ENCODE data around the gene ZNF491.

ZNF491 gene

DNA sequence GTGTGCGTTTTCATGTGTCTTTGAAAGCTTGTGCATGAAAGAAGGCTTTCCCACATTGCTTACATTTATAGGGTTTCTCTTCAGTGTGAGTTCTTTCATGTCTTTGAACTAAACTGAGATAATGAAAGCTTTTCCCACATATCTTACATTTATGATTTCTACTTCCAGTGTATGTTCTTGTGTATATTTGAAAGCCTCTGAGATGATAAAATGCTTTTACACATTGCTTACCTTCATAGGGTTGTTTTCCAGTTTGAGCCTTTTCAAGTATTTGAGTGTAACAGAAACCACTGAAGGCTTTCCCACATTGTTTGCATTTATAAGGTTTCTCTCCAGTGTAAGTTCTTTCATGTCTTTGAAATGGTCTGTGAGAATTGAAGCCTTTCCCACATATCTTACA is 41.4 kb upstream of the ZNF491 start:
- no CpG with 5 or more reads among the region's 1 CpG for WGBS, 2 donors (ENCODE audit: extremely low coverage in 2 of 2, insufficient read length in 2 of 2, insufficient replicate concordance in 1 of 2)
- no peak overlapping the region for H2BK5ac ChIP-seq (ENCODE audit: low read length)
- DNase-seq (ENCODE audit: low spot score): no peak
- no peaks in the 10 kb centered on the region for H3K36me3 ChIP-seq (replicated peaks in 1 of 2; ENCODE audit: control insufficient read depth in 2 of 2, insufficient read depth in 2 of 2, low read length in 2 of 2)
- no peaks in the 10 kb centered on the region for H3K79me1 ChIP-seq (ENCODE audit: low read depth, low read length)
- no peak overlapping the region for H3K4me2 ChIP-seq (ENCODE audit: insufficient read depth, low read length, poor library complexity, severe bottlenecking)
- H3K18ac ChIP-seq (ENCODE audit: low read length): no peak overlapping the region
- no peak overlapping the region for H4K91ac ChIP-seq (ENCODE audit: low read depth, low read length, poor library complexity)
- no peak overlapping the region for H3K4ac ChIP-seq (ENCODE audit: low read length)
- H4K8ac ChIP-seq (ENCODE audit: low read depth, low read length): no peak overlapping the region
- no peak overlapping the region for H2AK5ac ChIP-seq (ENCODE audit: low read depth, low read length)
- no peak overlapping the region for H2BK15ac ChIP-seq (ENCODE audit: low read length)
- no peaks in the 10 kb centered on the region for H3K27me3 ChIP-seq (ENCODE audit: control insufficient read depth in 3 of 3, insufficient read depth in 3 of 3, low read depth in 1 of 3, low read length in 3 of 3)
- no peak overlapping the region for H3K27ac ChIP-seq (replicated peaks; ENCODE audit: low read length)
- no peak overlapping the region for H3K23ac ChIP-seq (ENCODE audit: low read depth, low read length, poor library complexity)
- peaks cover 2 to 18% of the 10 kb centered on the region in 2 donors for H3K9me3 ChIP-seq (replicated peaks in 1 of 2; ENCODE audit: control insufficient read depth in 2 of 2, insufficient read depth in 1 of 2, low read depth in 1 of 2, low read length in 2 of 2)
- no peak overlapping the region for H2BK12ac ChIP-seq (ENCODE audit: low read length)
- no peak overlapping the region for H3K14ac ChIP-seq (ENCODE audit: low read length)
- H3K4me1 ChIP-seq (ENCODE audit: control insufficient read depth in 2 of 2, insufficient read depth in 1 of 2, low read depth in 1 of 2, low read length in 2 of 2): no peaks in the 10 kb centered on the region
- H2AFZ ChIP-seq (ENCODE audit: low read length): no peak overlapping the region
- no peak overlapping the region for H3K9ac ChIP-seq (ENCODE audit: low read depth, low read length, poor library complexity)
- H2BK120ac ChIP-seq (ENCODE audit: low read depth, low read length): no peak overlapping the region
- no peak overlapping the region for H3K4me3 ChIP-seq (ENCODE audit: low read length in 2 of 2)

DNA sequence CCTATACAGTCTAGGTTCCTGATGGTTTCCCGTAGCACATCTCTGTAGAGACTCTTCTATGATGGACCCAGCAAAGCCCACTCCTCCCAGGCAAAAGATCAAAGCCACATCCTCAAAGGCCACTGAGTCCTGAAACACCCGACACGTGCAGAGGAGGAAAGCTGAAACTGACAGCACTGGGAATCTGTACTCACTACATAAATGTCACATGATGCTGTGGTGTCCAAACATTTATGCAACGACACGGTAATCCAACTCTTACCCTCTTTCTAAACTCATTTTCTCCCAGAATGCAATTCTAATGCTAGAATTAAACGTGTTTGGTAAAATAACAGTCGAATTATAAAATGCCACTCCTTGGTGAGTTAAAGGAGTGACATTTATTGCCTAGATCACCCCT is 38.5 kb upstream of the ZNF491 start:
- H3K4ac ChIP-seq (ENCODE audit: low read length): no peak overlapping the region
- H3K36me3 ChIP-seq (replicated peaks in 1 of 2; ENCODE audit: control insufficient read depth in 2 of 2, insufficient read depth in 2 of 2, low read length in 2 of 2): no peaks in the 10 kb centered on the region
- H3K27me3 ChIP-seq (ENCODE audit: control insufficient read depth in 3 of 3, insufficient read depth in 3 of 3, low read depth in 1 of 3, low read length in 3 of 3): no peaks in the 10 kb centered on the region
- H3K14ac ChIP-seq (ENCODE audit: low read length): no peak overlapping the region
- no peak overlapping the region for H2AK5ac ChIP-seq (ENCODE audit: low read depth, low read length)
- H3K79me1 ChIP-seq (ENCODE audit: low read depth, low read length): no peaks in the 10 kb centered on the region
- no peak overlapping the region for H2BK120ac ChIP-seq (ENCODE audit: low read depth, low read length)
- no peak for DNase-seq (ENCODE audit: low spot score)
- no peak overlapping the region for H2BK12ac ChIP-seq (ENCODE audit: low read length)
- H4K91ac ChIP-seq (ENCODE audit: low read depth, low read length, poor library complexity): no peak overlapping the region
- peaks cover 2 to 15% of the 10 kb centered on the region in 2 donors for H3K9me3 ChIP-seq (replicated peaks in 1 of 2; ENCODE audit: control insufficient read depth in 2 of 2, insufficient read depth in 1 of 2, low read depth in 1 of 2, low read length in 2 of 2)
- H2BK15ac ChIP-seq (ENCODE audit: low read length): no peak overlapping the region
- H3K18ac ChIP-seq (ENCODE audit: low read length): no peak overlapping the region
- no peak overlapping the region for H3K27ac ChIP-seq (replicated peaks; ENCODE audit: low read length)
- H3K4me3 ChIP-seq (ENCODE audit: low read length in 2 of 2): no peak overlapping the region
- H4K8ac ChIP-seq (ENCODE audit: low read depth, low read length): no peak overlapping the region
- no peaks in the 10 kb centered on the region for H3K4me1 ChIP-seq (ENCODE audit: control insufficient read depth in 2 of 2, insufficient read depth in 1 of 2, low read depth in 1 of 2, low read length in 2 of 2)
- H3K23ac ChIP-seq (ENCODE audit: low read depth, low read length, poor library complexity): no peak overlapping the region
- no peak overlapping the region for H2BK5ac ChIP-seq (ENCODE audit: low read length)
- H3K4me2 ChIP-seq (ENCODE audit: insufficient read depth, low read length, poor library complexity, severe bottlenecking): no peak overlapping the region
- H3K9ac ChIP-seq (ENCODE audit: low read depth, low read length, poor library complexity): no peak overlapping the region
- no peak overlapping the region for H2AFZ ChIP-seq (ENCODE audit: low read length)
- no CpG with 5 or more reads among the region's 7 CpGs for WGBS, 2 donors (ENCODE audit: extremely low coverage in 2 of 2, insufficient read length in 2 of 2, insufficient replicate concordance in 1 of 2)

DNA sequence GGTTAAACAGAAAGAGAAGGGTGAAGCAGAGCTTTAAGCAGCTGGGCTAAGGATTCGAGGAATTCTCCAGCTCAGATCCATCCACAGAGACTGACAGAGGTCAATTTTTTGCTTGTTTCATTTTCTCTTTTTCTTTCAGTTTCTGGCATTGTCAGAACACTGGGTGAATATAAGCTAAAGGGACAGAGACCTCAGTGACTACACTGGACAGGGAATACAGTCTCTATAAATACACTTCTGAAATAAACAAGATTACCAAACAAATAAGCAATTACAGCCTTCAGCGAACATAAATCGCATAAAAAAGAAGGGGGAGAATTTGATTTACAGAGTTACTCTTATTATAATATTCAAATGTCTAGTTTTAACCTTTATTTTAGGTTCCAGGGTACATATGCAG is 35.2 kb upstream of the ZNF491 start:
- Histone ChIP-seq H3K23ac (ENCODE audit: low read depth, low read length, poor library complexity) (no peak overlapping the region), H3K27ac (replicated peaks; ENCODE audit: low read length) (no peak overlapping the region), H3K27me3 (ENCODE audit: control insufficient read depth in 3 of 3, insufficient read depth in 3 of 3, low read depth in 1 of 3, low read length in 3 of 3) (no peaks in the 10 kb centered on the region), H3K14ac (ENCODE audit: low read length) (no peak overlapping the region), H3K4me1 (ENCODE audit: control insufficient read depth in 2 of 2, insufficient read depth in 1 of 2, low read depth in 1 of 2, low read length in 2 of 2) (peaks cover 0 to 2% of the 10 kb centered on the region in 2 donors), H3K18ac (ENCODE audit: low read length) (no peak overlapping the region), H2BK5ac (ENCODE audit: low read length) (no peak overlapping the region), H3K79me1 (ENCODE audit: low read depth, low read length) (no peaks in the 10 kb centered on the region), H4K91ac (ENCODE audit: low read depth, low read length, poor library complexity) (no peak overlapping the region), H2BK120ac (ENCODE audit: low read depth, low read length) (no peak overlapping the region), H2BK15ac (ENCODE audit: low read length) (no peak overlapping the region), H3K4me3 (ENCODE audit: low read length in 2 of 2) (no peak overlapping the region), H3K9me3 (replicated peaks in 1 of 2; ENCODE audit: control insufficient read depth in 2 of 2, insufficient read depth in 1 of 2, low read depth in 1 of 2, low read length in 2 of 2) (no peaks in the 10 kb centered on the region), H3K36me3 (replicated peaks in 1 of 2; ENCODE audit: control insufficient read depth in 2 of 2, insufficient read depth in 2 of 2, low read length in 2 of 2) (no peaks in the 10 kb centered on the region), H2BK12ac (ENCODE audit: low read length) (no peak overlapping the region), H3K9ac (ENCODE audit: low read depth, low read length, poor library complexity) (no peak overlapping the region), H2AFZ (ENCODE audit: low read length) (no peak overlapping the region), H4K8ac (ENCODE audit: low read depth, low read length) (no peak overlapping the region), H2AK5ac (ENCODE audit: low read depth, low read length) (no peak overlapping the region), H3K4me2 (ENCODE audit: insufficient read depth, low read length, poor library complexity, severe bottlenecking) (no peak overlapping the region), H3K4ac (ENCODE audit: low read length) (no peak overlapping the region)
- WGBS, 2 donors (ENCODE audit: extremely low coverage in 2 of 2, insufficient read length in 2 of 2, insufficient replicate concordance in 1 of 2): no CpG with 5 or more reads among the region's 3 CpGs
- no peak for DNase-seq (ENCODE audit: low spot score)

DNA sequence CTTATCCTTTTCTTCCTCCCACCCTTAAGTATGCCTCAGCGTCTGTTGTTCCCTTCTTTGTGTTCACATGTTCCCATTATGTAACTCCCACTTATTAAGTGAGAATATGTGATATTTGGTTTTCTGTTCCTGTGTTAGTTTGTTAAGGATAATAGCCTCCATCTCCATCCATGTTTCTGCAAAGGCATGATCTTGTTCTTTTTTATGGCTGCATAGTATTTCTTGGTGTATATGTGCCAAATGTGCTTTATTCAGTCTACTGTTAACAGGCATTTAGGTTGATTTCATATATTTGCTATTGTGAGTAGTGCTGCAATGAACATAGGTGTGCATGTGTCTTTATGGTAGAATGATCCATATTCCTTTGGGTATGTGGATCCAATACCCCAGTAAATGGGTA is 34.7 kb upstream of the ZNF491 start:
- peaks cover 3% of the 10 kb centered on the region in 2 donors for H3K9me3 ChIP-seq (replicated peaks in 1 of 2; ENCODE audit: control insufficient read depth in 2 of 2, insufficient read depth in 1 of 2, low read depth in 1 of 2, low read length in 2 of 2)
- H3K9ac ChIP-seq (ENCODE audit: low read depth, low read length, poor library complexity): no peak overlapping the region
- no CpG with 5 or more reads among the region's 1 CpG for WGBS, 2 donors (ENCODE audit: extremely low coverage in 2 of 2, insufficient read length in 2 of 2, insufficient replicate concordance in 1 of 2)
- H3K4ac ChIP-seq (ENCODE audit: low read length): no peak overlapping the region
- H3K36me3 ChIP-seq (replicated peaks in 1 of 2; ENCODE audit: control insufficient read depth in 2 of 2, insufficient read depth in 2 of 2, low read length in 2 of 2): peaks cover 0 to 3% of the 10 kb centered on the region in 2 donors
- no peak overlapping the region for H3K4me3 ChIP-seq (ENCODE audit: low read length in 2 of 2)
- H3K18ac ChIP-seq (ENCODE audit: low read length): no peak overlapping the region
- DNase-seq (ENCODE audit: low spot score): no peak
- peaks cover 0 to 2% of the 10 kb centered on the region in 2 donors for H3K4me1 ChIP-seq (ENCODE audit: control insufficient read depth in 2 of 2, insufficient read depth in 1 of 2, low read depth in 1 of 2, low read length in 2 of 2)
- no peak overlapping the region for H2AFZ ChIP-seq (ENCODE audit: low read length)
- no peaks in the 10 kb centered on the region for H3K79me1 ChIP-seq (ENCODE audit: low read depth, low read length)
- H2BK12ac ChIP-seq (ENCODE audit: low read length): no peak overlapping the region
- H3K4me2 ChIP-seq (ENCODE audit: insufficient read depth, low read length, poor library complexity, severe bottlenecking): no peak overlapping the region
- H3K27me3 ChIP-seq (ENCODE audit: control insufficient read depth in 3 of 3, insufficient read depth in 3 of 3, low read depth in 1 of 3, low read length in 3 of 3): no peaks in the 10 kb centered on the region
- no peak overlapping the region for H2BK15ac ChIP-seq (ENCODE audit: low read length)
- no peak overlapping the region for H3K14ac ChIP-seq (ENCODE audit: low read length)
- H2BK120ac ChIP-seq (ENCODE audit: low read depth, low read length): no peak overlapping the region
- H2BK5ac ChIP-seq (ENCODE audit: low read length): no peak overlapping the region
- no peak overlapping the region for H3K27ac ChIP-seq (replicated peaks; ENCODE audit: low read length)
- no peak overlapping the region for H4K8ac ChIP-seq (ENCODE audit: low read depth, low read length)
- no peak overlapping the region for H4K91ac ChIP-seq (ENCODE audit: low read depth, low read length, poor library complexity)
- no peak overlapping the region for H3K23ac ChIP-seq (ENCODE audit: low read depth, low read length, poor library complexity)
- H2AK5ac ChIP-seq (ENCODE audit: low read depth, low read length): no peak overlapping the region

All from neuronal stem cell (in vitro differentiated cells).